Spinal cord (tissue), 10 donors: ENCODE results near the gene DLG5. TPM values are rescaled to one million over a fixed set of nuclear protein-coding genes. Genes with fewer than 3 reads are reported as not detected.

Source experiments
- DNase-seq, 6 donors: peaks; one replicate each; pipeline versions ENCODE4 v3.0.0 to v3.0.0-alpha.2; 2013 to 2015; ENCODE audit warnings: low spot score in 6 of 6, low read depth in 4 of 6
- H3K27ac ChIP-seq: one replicate; pipeline ENCODE4 v1.5.1; 2013; ENCODE audit warnings: low read depth, low read length, control low read depth
- H3K27me3 ChIP-seq: one replicate; pipeline ENCODE4 v1.6.1; 2013; ENCODE audit warnings: low read length; ENCODE audit not compliant: control insufficient read depth, insufficient read depth
- H3K36me3 ChIP-seq: one replicate; pipeline ENCODE4 v1.6.1; 2013; ENCODE audit warnings: low read length; ENCODE audit not compliant: control insufficient read depth, insufficient read depth
- H3K4me1 ChIP-seq: one replicate; pipeline ENCODE4 v1.6.1; 2013; ENCODE audit warnings: low read length; ENCODE audit not compliant: control insufficient read depth, insufficient read depth
- H3K4me3 ChIP-seq: one replicate; pipeline ENCODE4 v1.5.1; 2013; ENCODE audit warnings: low read depth, low read length, control low read depth
- H3K9me3 ChIP-seq: one replicate; pipeline ENCODE4 v1.6.1; 2013; ENCODE audit warnings: low read length; ENCODE audit not compliant: control insufficient read depth, insufficient read depth
- WGBS: methylation state at CpG from one replicate; pipeline ENCODE4 v1.1.5; 2013; ENCODE audit warnings: missing lambda C conversion rate; ENCODE audit not compliant: insufficient coverage; 5-methylcytosine and 5-hydroxymethylcytosine counted together
- polyA plus RNA-seq, 2 donors: library from polyadenylated mRNA; unstranded; fragments of 120-200 nt; gene quantifications; one replicate each; pipeline ENCODE4 v1.2.1, GENCODE V29; 2013; ENCODE audit not compliant: insufficient read length in 2 of 2
- total RNA-seq, 2 donors: library from RNA; depleted of rRNA in 1 of 2; stranded (reverse); fragments of 120-200 nt in 1 of 2; fragments of >200 nt in 1 of 2; gene quantifications; one replicate each; pipeline versions ENCODE4 v1.2.3 to v1.2.4, GENCODE V29; 2013 to 2014
- donor health status: healthy.

DLG5 gene
- total and polyA plus RNA-seq, 4 donors: 27.5 to 78.5 (median 51.3) TPM

DNA sequence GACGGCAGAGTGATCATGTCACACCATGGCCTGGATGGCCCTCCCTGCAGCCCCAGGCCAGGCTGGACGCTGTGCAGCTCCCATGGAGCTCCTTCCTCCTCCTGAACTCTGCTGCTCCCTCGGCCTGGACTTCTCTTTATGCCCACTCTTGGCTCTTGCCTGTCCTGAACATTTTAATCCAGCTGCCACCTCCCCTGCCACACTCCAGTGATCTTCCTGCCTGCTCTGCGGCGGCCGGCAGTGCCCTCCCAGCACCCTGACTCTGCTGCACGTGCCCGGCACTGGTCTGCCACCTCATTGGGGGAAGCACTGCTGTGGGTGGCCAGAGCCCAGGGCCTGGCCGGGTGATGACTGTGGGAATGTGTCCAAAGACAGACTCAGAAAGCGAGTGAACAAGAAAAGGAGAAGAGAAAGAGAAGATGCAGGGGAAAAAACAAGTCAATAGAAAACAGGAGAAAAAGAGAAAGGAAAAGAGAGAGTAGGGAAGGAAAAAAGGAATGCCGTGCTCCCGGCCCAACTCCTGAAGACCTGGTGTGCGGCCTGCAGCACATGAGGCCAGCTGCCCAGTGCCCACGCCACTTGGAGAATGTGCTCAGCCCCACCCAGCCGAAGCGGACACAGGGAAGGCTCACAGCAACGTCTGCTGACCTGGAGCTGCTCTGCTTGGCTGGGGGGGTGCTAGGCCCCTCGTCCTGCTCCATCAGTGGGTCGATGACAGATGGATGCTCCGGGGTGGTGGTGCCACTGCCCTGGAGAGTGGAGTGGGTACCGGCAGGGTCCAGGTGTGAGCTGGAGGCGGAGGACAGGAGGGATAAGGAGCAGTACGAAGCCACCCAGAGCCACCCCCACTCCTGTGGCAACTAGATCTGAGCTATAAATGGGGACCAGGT lies 115.9 kb downstream of the DLG5 start:
- Histone ChIP-seq H3K9me3 (no peaks in the 10 kb centered on the region), H3K27ac (no peak overlapping the region), H3K4me1 (no peaks in the 10 kb centered on the region), H3K36me3 (peaks cover 88% of the 10 kb centered on the region), H3K27me3 (no peaks in the 10 kb centered on the region), H3K4me3 (no peak overlapping the region)
- no peak for DNase-seq
- 93% methylated on average over 23 of the region's 23 CpGs for WGBS

DNA sequence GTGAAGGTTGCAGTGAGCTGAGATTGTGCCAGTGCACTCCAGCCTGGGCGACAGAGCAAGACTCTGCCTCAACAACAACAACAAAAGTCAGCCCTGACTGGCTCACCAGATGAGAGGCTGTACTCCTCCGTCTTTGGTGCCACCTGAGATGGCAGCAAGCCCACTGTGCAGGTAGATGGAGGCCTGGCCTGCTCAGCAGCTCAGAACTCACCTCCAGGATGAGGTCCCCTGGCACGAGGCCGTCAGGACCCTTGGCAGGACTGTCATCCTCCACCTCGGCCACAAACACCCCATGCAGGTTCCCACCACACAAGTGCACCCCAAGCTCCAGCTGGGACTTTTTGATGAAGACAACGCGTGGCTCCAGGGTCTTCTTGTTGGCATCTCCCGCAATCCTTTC lies 117.2 kb downstream of the DLG5 start:
- no peak overlapping the region for H3K27ac ChIP-seq
- H3K4me1 ChIP-seq: no peaks in the 10 kb centered on the region
- WGBS: 97% methylated on average over 8 of the region's 8 CpGs
- no peak for DNase-seq
- no peaks in the 10 kb centered on the region for H3K9me3 ChIP-seq
- no peaks in the 10 kb centered on the region for H3K27me3 ChIP-seq
- peaks cover 95% of the 10 kb centered on the region for H3K36me3 ChIP-seq
- no peak overlapping the region for H3K4me3 ChIP-seq

DNA sequence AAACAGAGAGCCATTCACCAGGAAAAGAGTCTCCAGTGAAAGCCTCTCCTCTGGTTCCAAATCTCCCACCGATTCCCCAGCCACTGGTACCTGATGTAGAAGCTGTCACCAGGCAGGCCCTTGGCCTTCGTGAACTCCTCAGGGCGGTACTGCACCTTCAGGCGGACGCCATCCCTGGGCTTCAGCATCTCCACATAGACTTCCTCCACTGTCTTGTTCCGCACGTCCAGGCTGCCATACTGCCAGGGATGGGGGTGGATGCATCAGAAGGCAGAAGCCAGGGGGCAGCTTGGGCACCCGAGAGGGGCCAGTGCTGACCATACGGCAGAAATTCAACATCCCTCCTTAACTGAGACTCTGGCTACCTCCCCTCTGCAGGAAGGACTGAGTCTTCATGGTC lies 118.8 kb downstream of the DLG5 start:
- WGBS: 95% methylated on average over 9 of the region's 9 CpGs
- H3K4me3 ChIP-seq: no peak overlapping the region
- H3K9me3 ChIP-seq: no peaks in the 10 kb centered on the region
- no peaks in the 10 kb centered on the region for H3K27me3 ChIP-seq
- H3K27ac ChIP-seq: no peak overlapping the region
- peaks cover 90% of the 10 kb centered on the region for H3K36me3 ChIP-seq
- no peak for DNase-seq
- no peaks in the 10 kb centered on the region for H3K4me1 ChIP-seq

DNA sequence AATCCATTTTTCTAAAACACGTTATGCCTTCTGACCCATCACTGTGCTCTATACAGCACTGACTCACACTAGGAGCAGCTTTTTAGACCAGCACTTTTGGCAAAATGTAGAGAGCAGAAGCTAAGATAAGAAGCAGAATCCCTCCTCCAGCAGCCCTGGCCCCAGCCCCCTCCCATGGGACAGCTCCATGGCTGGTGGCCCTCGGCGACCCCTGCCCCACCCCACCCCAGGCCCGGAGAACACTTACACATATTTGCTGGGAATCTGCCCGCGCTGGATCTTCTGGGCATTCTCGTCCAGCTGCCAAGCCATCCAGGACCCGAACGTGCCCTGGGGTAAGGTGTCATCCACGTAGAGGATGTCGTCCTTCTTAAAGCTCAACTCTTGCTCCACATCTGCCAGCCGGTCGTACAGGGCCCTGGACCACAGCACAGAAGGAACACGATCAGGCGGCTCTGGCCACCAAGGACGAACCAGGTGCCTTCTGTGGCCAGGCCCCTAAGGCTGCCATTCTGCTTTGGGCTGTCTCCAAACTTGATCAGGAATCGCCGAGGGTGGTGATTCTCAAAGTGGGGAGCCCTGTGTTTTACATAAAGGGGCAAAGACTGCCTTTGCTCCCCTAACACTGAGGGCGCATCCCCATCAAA lies 119.9 kb downstream of the DLG5 start:
- Histone ChIP-seq H3K4me1 (no peaks in the 10 kb centered on the region), H3K9me3 (no peaks in the 10 kb centered on the region), H3K27ac (no peak overlapping the region), H3K4me3 (no peak overlapping the region), H3K36me3 (peaks cover 86% of the 10 kb centered on the region), H3K27me3 (no peaks in the 10 kb centered on the region)
- DNase-seq: no peak
- 87% methylated on average over 13 of the region's 19 CpGs for WGBS

DNA sequence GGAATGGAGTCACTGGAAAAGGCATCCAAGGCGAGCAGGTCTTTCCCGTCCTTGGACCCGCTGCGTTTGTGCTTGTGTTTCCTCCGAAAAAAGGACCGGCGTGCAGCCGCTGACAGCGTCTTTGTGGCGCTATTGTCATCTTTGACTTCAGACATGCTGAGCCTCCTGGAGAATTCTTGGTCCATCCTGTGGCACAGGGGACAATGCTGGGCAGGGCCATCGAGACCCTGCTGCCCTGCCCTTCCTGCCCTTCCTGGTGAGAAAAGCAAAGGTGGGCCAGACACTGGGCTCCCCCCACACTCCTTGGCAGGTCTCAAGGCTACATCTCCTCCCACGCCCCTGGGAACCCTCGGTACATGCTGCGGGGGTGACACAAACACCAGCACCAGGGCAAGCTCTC lies 120.9 kb downstream of the DLG5 start:
- 91% methylated on average over 14 of the region's 14 CpGs for WGBS
- peaks cover 78% of the 10 kb centered on the region for H3K36me3 ChIP-seq
- H3K4me1 ChIP-seq: no peaks in the 10 kb centered on the region
- no peaks in the 10 kb centered on the region for H3K9me3 ChIP-seq
- DNase-seq: no peak
- no peak overlapping the region for H3K4me3 ChIP-seq
- H3K27me3 ChIP-seq: no peaks in the 10 kb centered on the region
- H3K27ac ChIP-seq: no peak overlapping the region

DNA sequence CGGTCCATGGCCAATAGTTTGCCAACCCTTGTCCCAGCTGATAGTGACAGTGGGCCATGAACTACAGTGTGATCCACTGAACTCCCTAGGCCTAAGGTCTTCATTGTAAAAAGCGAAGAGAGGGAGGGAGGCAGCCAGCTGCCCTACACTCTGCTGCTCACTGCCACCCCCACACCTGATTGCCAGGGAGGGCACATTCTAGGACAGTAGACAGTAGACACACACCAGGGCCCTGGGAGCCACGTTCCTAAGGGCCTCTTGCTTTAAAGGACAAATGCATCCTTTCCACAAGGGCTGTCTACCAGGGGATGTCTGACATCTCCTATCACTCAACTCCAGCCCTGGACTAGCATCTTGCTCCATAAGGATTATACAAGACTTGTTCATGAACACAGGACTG lies 122.2 kb downstream of the DLG5 start:
- no peak overlapping the region for H3K27ac ChIP-seq
- H3K36me3 ChIP-seq: peaks cover 77% of the 10 kb centered on the region
- 96% methylated on average over 2 of the region's 3 CpGs for WGBS
- no peaks in the 10 kb centered on the region for H3K9me3 ChIP-seq
- no peaks in the 10 kb centered on the region for H3K4me1 ChIP-seq
- no peak overlapping the region for H3K4me3 ChIP-seq
- no peaks in the 10 kb centered on the region for H3K27me3 ChIP-seq
- no peak for DNase-seq

DNA sequence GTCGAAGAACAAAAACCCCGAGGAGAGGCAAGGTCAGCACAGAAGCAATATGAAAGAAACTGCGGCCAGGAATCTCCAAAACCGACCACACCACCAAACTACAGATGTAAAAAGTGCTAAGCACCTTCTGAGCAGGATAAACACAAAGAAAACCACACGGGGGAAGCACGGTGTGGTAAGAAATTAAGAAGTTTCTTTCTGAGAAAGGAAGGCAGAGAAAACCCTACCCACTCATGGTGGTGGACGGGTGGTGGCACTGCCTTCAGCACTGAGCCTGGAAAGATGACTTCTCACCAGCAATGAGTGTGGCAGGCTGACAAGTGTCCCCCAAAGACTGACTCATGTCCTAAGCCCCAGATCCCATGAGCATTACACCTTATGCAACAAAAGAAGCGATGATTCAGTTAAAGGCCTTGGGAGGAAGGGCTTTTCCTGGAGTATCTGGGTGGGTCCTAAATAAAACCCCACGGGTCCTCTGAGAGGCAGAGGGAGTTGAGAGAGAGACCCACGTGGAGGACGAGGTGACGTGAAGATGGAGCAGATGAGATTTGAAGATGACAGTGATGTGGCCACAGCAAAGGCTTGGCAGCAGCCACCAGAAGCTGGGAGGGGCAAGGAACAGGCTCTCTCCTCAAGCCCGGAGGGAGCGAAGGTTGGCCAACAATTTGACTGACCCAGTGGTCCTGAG lies 124.9 kb downstream of the DLG5 start:
- Histone ChIP-seq H3K27me3 (no peaks in the 10 kb centered on the region), H3K4me3 (no peak overlapping the region), H3K36me3 (peaks cover 70% of the 10 kb centered on the region), H3K27ac (no peak overlapping the region), H3K4me1 (no peaks in the 10 kb centered on the region), H3K9me3 (no peaks in the 10 kb centered on the region)
- WGBS: 98% methylated on average over 6 of the region's 14 CpGs
- no peak for DNase-seq

DNA sequence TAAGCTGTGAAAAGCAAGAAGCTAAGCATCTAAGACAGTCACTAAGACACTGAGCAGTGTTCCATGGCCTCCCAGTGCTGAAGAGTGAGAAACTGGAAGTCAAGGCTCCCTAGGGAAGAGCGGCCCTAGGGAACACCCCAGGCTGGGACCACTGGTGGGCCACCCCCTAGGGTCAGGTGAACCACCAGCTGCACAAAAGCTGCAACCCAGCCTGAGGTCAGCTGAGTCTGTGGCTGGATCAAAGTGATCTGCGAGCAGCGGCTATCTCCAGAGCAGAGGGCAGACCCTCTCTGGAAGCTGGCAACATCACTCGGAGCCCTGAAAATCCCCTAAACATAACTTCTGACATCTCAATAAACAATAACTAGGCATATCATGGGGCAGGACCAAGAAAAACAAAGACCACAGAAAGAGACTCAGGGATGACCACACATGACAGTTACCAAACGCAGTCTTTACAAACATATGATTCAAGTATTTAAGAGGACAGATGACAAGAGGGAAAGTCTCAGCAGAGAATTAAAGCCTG lies 125.8 kb downstream of the DLG5 start:
- DNase-seq: no peak
- Histone ChIP-seq H3K4me1 (no peaks in the 10 kb centered on the region), H3K4me3 (no peak overlapping the region), H3K27me3 (no peaks in the 10 kb centered on the region), H3K27ac (no peak overlapping the region), H3K9me3 (no peaks in the 10 kb centered on the region), H3K36me3 (peaks cover 70% of the 10 kb centered on the region)
- WGBS: 90% methylated on average over 4 of the region's 5 CpGs

DNA sequence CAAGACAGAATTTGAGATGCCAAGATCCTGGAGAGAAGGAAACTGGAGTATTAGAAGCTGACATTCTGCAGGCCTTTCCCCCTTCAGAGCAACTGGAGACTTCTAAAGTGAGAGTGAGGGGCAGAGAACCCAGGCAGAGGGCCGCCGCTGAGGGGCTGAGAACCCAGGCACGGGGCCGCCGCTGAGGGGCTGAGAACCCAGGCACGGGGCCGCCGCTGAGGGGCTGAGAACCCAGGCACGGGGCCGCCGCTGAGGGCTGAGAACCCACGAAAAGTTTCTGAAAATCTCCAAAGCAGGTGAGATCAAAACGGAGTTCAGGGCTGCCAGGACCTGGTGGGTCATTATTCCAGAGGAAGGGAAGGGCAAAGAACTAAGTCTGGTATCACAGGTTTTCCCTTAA lies 126.2 kb downstream of the DLG5 start:
- 93% methylated on average over 13 of the region's 13 CpGs for WGBS
- no peaks in the 10 kb centered on the region for H3K9me3 ChIP-seq
- H3K27me3 ChIP-seq: no peaks in the 10 kb centered on the region
- DNase-seq: no peak
- H3K27ac ChIP-seq: no peak overlapping the region
- no peaks in the 10 kb centered on the region for H3K4me1 ChIP-seq
- H3K4me3 ChIP-seq: no peak overlapping the region
- H3K36me3 ChIP-seq: peaks cover 70% of the 10 kb centered on the region
